Measurements from ENCODE around the gene PDE3B. TPM values are rescaled to one million over a fixed set of nuclear protein-coding genes. Genes with fewer than 3 reads are reported as not detected.

The PDE3B gene
- total RNA-seq, 6 experiments from 2014 or later = 14.9 to 47.1 (median 28.8) TPM

DNA sequence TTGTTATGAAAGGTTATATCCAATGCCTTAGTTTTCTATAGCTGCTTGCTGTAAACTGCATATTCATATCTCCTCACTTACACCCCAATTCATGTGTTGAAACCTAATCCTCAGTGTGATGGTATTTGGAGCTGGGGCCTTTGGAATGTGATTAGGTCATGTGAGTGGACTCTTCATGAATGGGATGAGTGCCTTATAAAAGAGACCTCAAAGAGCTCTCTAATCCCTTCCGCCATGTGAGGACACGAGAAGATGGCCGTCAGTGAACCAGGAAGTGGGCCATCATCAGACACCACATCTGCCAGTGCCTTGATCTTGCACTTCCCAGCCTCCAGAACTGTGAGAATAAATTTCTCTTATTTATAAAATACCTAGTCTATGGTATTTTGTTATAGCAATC, 169.2 kb downstream of the PDE3B start:
- H3K36me3 ChIP-seq = peaks cover 0 to 20% (median 0%) of the 10 kb centered on the region in 4 donors
- H3K9me3 ChIP-seq = no peaks in the 10 kb centered on the region
- DNase-seq (no peak), ATAC-seq (no peak)
- H3K27ac ChIP-seq = no peak overlapping the region
- TF ChIP-seq CTCF (IDR thresholded peaks at IDR 0.05) (no peak), POLR2A (IDR thresholded peaks at IDR 0.05) (no peak)
- no peaks in the 10 kb centered on the region for H3K27me3 ChIP-seq
- no peaks in the 10 kb centered on the region for H3K4me1 ChIP-seq
- intact Hi-C loops (cut with DNase I) = no loop called here
- 82% methylated on average over 3 of the region's 3 CpGs for WGBS (ENCODE audit: insufficient coverage, low coverage, low lambda C conversion rate, missing lambda C conversion rate)
- no peak overlapping the region for H3K4me3 ChIP-seq

GRCh38 chr11:14813516-14813915, 169.9 kb downstream of the PDE3B start:
- TF ChIP-seq CTCF (IDR thresholded peaks at IDR 0.05) (no peak), POLR2A (IDR thresholded peaks at IDR 0.05) (no peak)
- intact Hi-C loops (cut with DNase I) = no loop called here
- Histone ChIP-seq H3K9me3 (no peaks in the 10 kb centered on the region), H3K27ac (no peak overlapping the region), H3K4me3 (no peak overlapping the region), H3K4me1 (no peaks in the 10 kb centered on the region), H3K27me3 (no peaks in the 10 kb centered on the region), H3K36me3 (peaks cover 0 to 20% (median 0%) of the 10 kb centered on the region in 4 donors)
- ATAC-seq (no peak), DNase-seq (no peak)

DNA sequence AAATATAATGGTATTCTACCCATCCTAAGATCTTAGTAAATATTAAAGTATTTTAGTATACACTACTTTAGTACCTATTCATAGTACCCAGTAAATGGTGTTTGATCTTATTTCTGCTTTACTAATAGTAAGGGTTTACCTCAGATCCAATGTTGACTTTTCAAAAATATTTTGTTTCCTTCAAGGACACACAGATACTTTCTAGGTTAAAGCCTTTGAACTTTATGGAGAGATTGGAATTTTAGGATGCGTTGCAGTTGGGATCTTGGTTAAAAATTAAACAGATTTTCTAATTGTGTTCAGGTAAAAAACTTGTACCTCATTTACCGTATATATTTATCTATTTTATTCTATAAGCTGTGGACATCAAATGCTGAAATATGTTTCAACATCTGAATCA, 175.2 kb downstream of the PDE3B start:
- intact Hi-C loops (cut with DNase I) = no loop called here
- H3K4me3 ChIP-seq = no peak overlapping the region
- no peak overlapping the region for H3K27ac ChIP-seq
- TF ChIP-seq CTCF (IDR thresholded peaks at IDR 0.05) (no peak), POLR2A (IDR thresholded peaks at IDR 0.05) (no peak)
- DNase-seq (no peak), ATAC-seq (no peak)
- no peaks in the 10 kb centered on the region for H3K27me3 ChIP-seq
- no peaks in the 10 kb centered on the region for H3K9me3 ChIP-seq
- peaks cover 0 to 13% (median 0%) of the 10 kb centered on the region in 4 donors for H3K36me3 ChIP-seq
- 75% methylated on average over 2 of the region's 2 CpGs for WGBS (ENCODE audit: insufficient coverage, low coverage, low lambda C conversion rate, missing lambda C conversion rate)
- no peaks in the 10 kb centered on the region for H3K4me1 ChIP-seq

- Histone ChIP-seq H3K4me3 (no peak overlapping the region), H3K36me3 (peaks cover 0 to 10% (median 0%) of the 10 kb centered on the region in 4 donors), H3K9me3 (no peaks in the 10 kb centered on the region), H3K27me3 (no peaks in the 10 kb centered on the region), H3K27ac (no peak overlapping the region), H3K4me1 (no peaks in the 10 kb centered on the region)
- no peak for DNase-seq
- intact Hi-C loops (cut with DNase I) = no loop called here
- no peak for ATAC-seq
- TF ChIP-seq CTCF (IDR thresholded peaks at IDR 0.05) (no peak), POLR2A (IDR thresholded peaks at IDR 0.05) (no peak)
Measured at GRCh38 chr11:14819596-14819995, 176.0 kb downstream of the PDE3B start.

DNA sequence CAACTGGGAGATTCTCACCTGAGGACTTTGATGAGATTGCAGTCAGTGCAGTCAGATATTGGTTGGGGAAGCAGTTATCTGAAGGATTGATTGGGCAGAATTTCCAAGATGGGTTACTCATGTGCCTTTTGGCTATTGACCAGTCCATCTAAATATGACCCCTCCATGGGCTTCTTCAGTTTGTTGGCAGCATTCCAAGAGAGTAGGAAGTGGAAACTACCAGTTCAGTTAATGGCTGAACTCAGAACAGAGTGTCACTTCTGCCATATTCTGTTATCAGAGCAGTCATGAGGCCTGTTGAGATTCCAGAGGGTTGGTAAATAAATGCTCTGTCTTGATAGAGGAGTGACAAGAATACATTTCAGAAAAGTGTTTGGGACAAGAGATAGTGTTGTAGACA, 177.4 kb downstream of the PDE3B start:
- TF ChIP-seq CTCF (IDR thresholded peaks at IDR 0.05) (no peak), POLR2A (IDR thresholded peaks at IDR 0.05) (no peak)
- Histone ChIP-seq H3K9me3 (no peaks in the 10 kb centered on the region), H3K4me1 (no peaks in the 10 kb centered on the region), H3K4me3 (no peak overlapping the region), H3K27me3 (no peaks in the 10 kb centered on the region), H3K36me3 (peaks cover 0 to 8% (median 0%) of the 10 kb centered on the region in 4 donors), H3K27ac (no peak overlapping the region)
- no peak for ATAC-seq
- no peak for DNase-seq
- intact Hi-C loops (cut with DNase I) = no loop called here
